ENCODE measurements around the gene CYSLTR2. TPM values are rescaled to one million over a fixed set of nuclear protein-coding genes. Genes with fewer than 3 reads are reported as not detected.

The CYSLTR2 gene
- total and polyA plus RNA-seq, 2 of the 8 experiments (the other 6 are each of a cell fraction or from before 2014, with no cell fraction given) = not detected

GRCh38 chr13:48644141-48644540 lies 9.6 kb upstream of the CYSLTR2 start:
- no peaks in the 10 kb centered on the region for H3K9me3 ChIP-seq (ENCODE audit: insufficient read depth in 2 of 2, low read depth in 1 of 2, low read length in 1 of 2)
- WGBS, 2 experiments (ENCODE audit: extremely low coverage in 1 of 2, insufficient coverage in 1 of 2, insufficient read length in 1 of 2, insufficient replicate concordance in 2 of 2, low coverage in 1 of 2, low lambda C conversion rate in 2 of 2, missing lambda C conversion rate in 1 of 2) = 86% methylated on average over 5 of the region's 5 CpGs; no CpG with 5 or more reads in 1 of the 2 experiments

More at GRCh38 chr13:48644141-48644540, 9.6 kb upstream of the CYSLTR2 start:
- Histone ChIP-seq H3K23ac (ENCODE audit: insufficient read length) (no peak overlapping the region), H3K79me1 (ENCODE audit: low read depth, low read length) (no peaks in the 10 kb centered on the region), H4K5ac (ENCODE audit: insufficient read length, low read depth, low read length) (no peak overlapping the region), H2BK20ac (ENCODE audit: low read length) (no peak overlapping the region), H2BK12ac (ENCODE audit: low read depth, low read length) (no peak overlapping the region), H3K4me2 (ENCODE audit: insufficient read depth in 1 of 2, low read depth in 2 of 2, low read length in 2 of 2) (no peak overlapping the region), H3K4me3 (ENCODE audit: extremely low read depth in 1 of 4, insufficient read depth in 2 of 4, low read depth in 3 of 4, low read length in 4 of 4) (no peak overlapping the region), H3K36me3 (ENCODE audit: control insufficient read depth in 2 of 4, insufficient read depth in 4 of 4, low read length in 3 of 4) (no peaks in the 10 kb centered on the region), H4K8ac (ENCODE audit: extremely low read depth, insufficient read depth, low read length) (no peak overlapping the region), H2AFZ (ENCODE audit: low read length) (peak overlapping the region; percentile 52; the same call in 1 of the 2 replicates), H3K27me3 (replicated peaks in 1 of 4; ENCODE audit: control insufficient read depth in 3 of 4, extremely low read depth in 1 of 4, insufficient read depth in 3 of 4, low read length in 3 of 4) (no peaks in the 10 kb centered on the region), H3K14ac (ENCODE audit: insufficient read length) (no peak overlapping the region), H4K91ac (replicated peaks; ENCODE audit: insufficient read length, low read length) (no peak overlapping the region), H3K4ac (replicated peaks; ENCODE audit: insufficient read length, low read depth, low read length) (no peak overlapping the region), H3K9ac (replicated peaks in 1 of 4; ENCODE audit: extremely low read depth in 1 of 4, low read depth in 3 of 4, low read length in 3 of 4) (no peak overlapping the region), H3K18ac (ENCODE audit: extremely low read depth, low read length) (no peak overlapping the region), H2BK15ac (ENCODE audit: low read length) (no peak overlapping the region), H3K27ac (ENCODE audit: low read depth, low read length) (no peak overlapping the region), H2AK5ac (ENCODE audit: low read depth, low read length) (no peak overlapping the region), H2BK120ac (replicated peaks; ENCODE audit: low read depth, low read length) (no peak overlapping the region), H3K56ac (replicated peaks; ENCODE audit: insufficient read length, low read depth, low read length) (no peak overlapping the region), H2BK5ac (ENCODE audit: low read depth, low read length) (no peak overlapping the region), H4K20me1 (replicated peaks in 1 of 2; ENCODE audit: control insufficient read depth in 1 of 2, insufficient read depth in 2 of 2, low read length in 2 of 2) (no peaks in the 10 kb centered on the region), H3K4me1 (replicated peaks in 1 of 4; ENCODE audit: control insufficient read depth in 3 of 4, insufficient read depth in 4 of 4, low read length in 3 of 4) (no peaks in the 10 kb centered on the region), H3K79me2 (ENCODE audit: control insufficient read depth in 1 of 2, insufficient read depth in 2 of 2, low read length in 2 of 2) (no peaks in the 10 kb centered on the region), H3K23me2 (ENCODE audit: low read depth, low read length) (no peaks in the 10 kb centered on the region; the same call in 1 of the 2 replicates)
- ChIA-PET POLR2A (ENCODE audit: partially characterized antibody) (no interaction called here), CTCF (ENCODE audit: partially characterized antibody) (interaction anchor here (0.7 to 1.7 kb wide), 5 partner anchors 19 to 123 kb away, joined by 3 to 8 read pairs (median 4); no protein-coding TSS in a partner anchor)
- TF ChIP-seq ATF2 (IDR thresholded peaks at IDR 0.05; ENCODE audit: low read length) (no peak), TBP (IDR thresholded peaks at IDR 0.05; ENCODE audit: low read depth, low read length) (no peak), EP300 (IDR thresholded peaks at IDR 0.05; ENCODE audit: borderline replicate concordance in 1 of 2, low read depth in 2 of 2, low read length in 2 of 2) (no peak), SIN3A (conservative IDR thresholded peaks at IDR 0.05 in 1 of 2, IDR thresholded peaks at IDR 0.05 in 1 of 2; ENCODE audit: low read depth in 1 of 2, low read length in 2 of 2) (no peak), KDM1A (IDR thresholded peaks at IDR 0.05; ENCODE audit: borderline replicate concordance, low read length) (no peak)
- TF ChIP-seq, protein P1, sequence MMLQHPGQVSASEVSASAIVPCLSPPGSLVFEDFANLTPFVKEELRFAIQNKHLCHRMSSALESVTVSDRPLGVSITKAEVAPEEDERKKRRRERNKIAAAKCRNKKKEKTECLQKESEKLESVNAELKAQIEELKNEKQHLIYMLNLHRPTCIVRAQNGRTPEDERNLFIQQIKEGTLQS (IDR thresholded peaks at IDR 0.05; ENCODE audit: insufficient read depth, low read depth, low read length) = no peak
- DNase-seq (ENCODE audit: low read depth in 1 of 2, low spot score in 2 of 2) (no peak), FAIRE-seq (no peak)
